IMR-90 (cell line): ENCODE results near the gene SDCCAG8. TPM values are rescaled to one million over a fixed set of nuclear protein-coding genes. Genes with fewer than 3 reads are reported as not detected.

ENCODE experiments used
- ATAC-seq: fragments of 200-7000 bp; cut with Tn5 transposase; 2 replicates; pipeline ENCODE4 v1.9.1; 2020; ENCODE audit warnings: low read depth, mild to moderate bottlenecking, moderate library complexity
- BruUV-seq: library from RNA; stranded (reverse); fragments of 400-500 nt; replicated peaks from 2 replicates; lab custom pipeline; 2021; lab: Mats Ljungman, UMichigan
- CTCF ChIA-PET: fragments of 300-600 bp; formaldehyde crosslinking; extraction: SDS; loops from one replicate; lab custom pipeline; 2021; ENCODE audit warnings: antibody characterized with exemption; lab: Yijun Ruan, JAX
- POLR2A ChIA-PET: fragments of 300-600 bp; sonication (Branson Sonifier 250); formaldehyde crosslinking; loops from one replicate; lab custom pipeline; 2022; ENCODE audit warnings: antibody characterized with exemption; ENCODE audit not compliant: unreplicated experiment; lab: Charles Lee
- DNase-seq: peaks from one replicate; pipeline ENCODE4 v3.0.0; 2013
- H2AFZ ChIP-seq: replicated peaks from 2 replicates; pipeline ENCODE3; 2013; ENCODE audit warnings: low read length, mild to moderate bottlenecking; ENCODE audit not compliant: poor library complexity
- H2AK5ac ChIP-seq: 2 replicates; pipeline ENCODE4 v1.6.1; 2013; ENCODE audit warnings: low read depth, low read length, inconsistent platforms
- H2AK9ac ChIP-seq: replicated peaks from 2 replicates; pipeline ENCODE3; 2013; ENCODE audit warnings: mild to moderate bottlenecking, low read depth, low read length, moderate library complexity; ENCODE audit not compliant: poor library complexity
- H2BK120ac ChIP-seq: 2 replicates; pipeline ENCODE4 v1.6.1; 2013; ENCODE audit warnings: low read depth, low read length, inconsistent platforms
- H2BK15ac ChIP-seq: 3 replicates; pipeline ENCODE4 v1.6.1; 2013; ENCODE audit warnings: low read depth, low read length, inconsistent platforms
- H2BK20ac ChIP-seq: 2 replicates; pipeline ENCODE4 v1.6.1; 2013; ENCODE audit warnings: low read depth, mild to moderate bottlenecking, inconsistent platforms, low read length, moderate library complexity
- H2BK5ac ChIP-seq: 2 replicates; pipeline ENCODE4 v1.6.1; 2013; ENCODE audit warnings: mild to moderate bottlenecking, low read depth, low read length, inconsistent platforms; ENCODE audit not compliant: poor library complexity, severe bottlenecking
- H3K14ac ChIP-seq: replicated peaks from 2 replicates; pipeline ENCODE4 v1.6.1; 2013; ENCODE audit warnings: low read depth, low read length, inconsistent platforms
- H3K18ac ChIP-seq: 2 replicates; pipeline ENCODE4 v1.6.1; 2013; ENCODE audit warnings: low read depth, low read length, control low read depth
- H3K23ac ChIP-seq: 2 replicates; pipeline ENCODE4 v1.6.1; 2013; ENCODE audit warnings: low read depth, low read length, inconsistent platforms
- H3K27ac ChIP-seq: 2 replicates; pipeline ENCODE4 v1.5.1; 2013; ENCODE audit warnings: mild to moderate bottlenecking, control low read depth, low read length; ENCODE audit not compliant: insufficient read depth
- H3K27me3 ChIP-seq: 2 replicates; pipeline ENCODE4 v1.6.1; 2013; ENCODE audit warnings: low read length; ENCODE audit not compliant: control insufficient read depth, insufficient read depth
- H3K36me3 ChIP-seq: 2 replicates; pipeline ENCODE4 v1.6.1; 2013; ENCODE audit warnings: low read length, mixed read lengths; ENCODE audit not compliant: control insufficient read depth, insufficient read depth
- H3K4ac ChIP-seq: 2 replicates; pipeline ENCODE4 v1.6.1; 2013; ENCODE audit warnings: low read depth, low read length, inconsistent platforms
- H3K4me1 ChIP-seq: 2 replicates; pipeline ENCODE4 v1.6.1; 2013; ENCODE audit warnings: low read length, mixed read lengths; ENCODE audit not compliant: control insufficient read depth, insufficient read depth
- H3K4me2 ChIP-seq: 2 replicates; pipeline ENCODE4 v1.6.1; 2013; ENCODE audit warnings: low read depth, mild to moderate bottlenecking, control low read depth, low read length, moderate library complexity
- H3K4me3 ChIP-seq: 2 replicates; pipeline ENCODE4 v1.5.1; 2013; ENCODE audit warnings: low read depth, mild to moderate bottlenecking, control low read depth, low read length, moderate library complexity; ENCODE audit not compliant: insufficient read depth
- H3K56ac ChIP-seq: 2 replicates; pipeline ENCODE4 v1.6.1; 2013; ENCODE audit warnings: low read length, inconsistent platforms; ENCODE audit not compliant: insufficient read depth; ENCODE audit errors: extremely low read depth
- H3K79me1 ChIP-seq, 2 experiments: 2 replicates each; pipeline ENCODE4 v1.6.1; 2013; ENCODE audit warnings: low read length in 2 of 2, inconsistent platforms in 1 of 2, low read depth in 1 of 2
- H3K9ac ChIP-seq: 2 replicates; pipeline ENCODE4 v1.6.1; 2013; ENCODE audit warnings: low read depth, low read length, control low read depth
- H3K9me1 ChIP-seq: 2 replicates; pipeline ENCODE4 v1.6.1; 2013; ENCODE audit warnings: low read length, inconsistent platforms; ENCODE audit not compliant: insufficient read depth
- H3K9me3 ChIP-seq: 2 replicates; pipeline ENCODE4 v1.6.1; 2013; ENCODE audit warnings: low read length; ENCODE audit not compliant: control insufficient read depth, insufficient read depth
- H4K20me1 ChIP-seq: 2 replicates; pipeline ENCODE4 v1.6.1; 2013; ENCODE audit warnings: low read length, inconsistent platforms; ENCODE audit not compliant: insufficient read depth
- H4K5ac ChIP-seq: 2 replicates; pipeline ENCODE4 v1.6.1; 2013; ENCODE audit warnings: mild to moderate bottlenecking, low read depth, low read length, control low read depth
- H4K8ac ChIP-seq, 2 experiments: 2 replicates each; pipeline ENCODE4 v1.6.1; 2013; ENCODE audit warnings: low read depth in 2 of 2, low read length in 2 of 2, control low read depth in 1 of 2, inconsistent platforms in 1 of 2
- H4K91ac ChIP-seq: 2 replicates; pipeline ENCODE4 v1.6.1; 2013; ENCODE audit warnings: low read depth, low read length, inconsistent platforms; ENCODE audit not compliant: insufficient read depth
- BHLHE40 ChIP-seq: fragments of 150-350 bp; IDR thresholded peaks from 2 replicates; pipeline ENCODE4 v1.6.1; 2016; ENCODE audit warnings: mild to moderate bottlenecking, low read depth, low read length
- CEBPB ChIP-seq: IDR thresholded peaks from 2 replicates; pipeline ENCODE4 v1.6.1; 2012; ENCODE audit warnings: low read depth, low read length, improper control_type of control experiment
- CHD1 ChIP-seq: IDR thresholded peaks from 2 replicates; pipeline ENCODE4 v1.6.1; 2012; ENCODE audit warnings: low read depth, low read length, improper control_type of control experiment
- CTCF ChIP-seq: conservative IDR thresholded peaks from 2 replicates; pipeline ENCODE4 v1.5.1; 2012; ENCODE audit warnings: mild to moderate bottlenecking, low read depth, low read length, improper control_type of control experiment
- FOS ChIP-seq: fragments of 150-350 bp; IDR thresholded peaks from 2 replicates; pipeline ENCODE4 v1.6.1; 2016; ENCODE audit warnings: low read depth, low read length
- MAFK ChIP-seq: IDR thresholded peaks from 2 replicates; pipeline ENCODE4 v1.6.1; 2012; ENCODE audit warnings: low read depth, low read length, improper control_type of control experiment
- MAZ ChIP-seq: IDR thresholded peaks from 2 replicates; pipeline ENCODE4 v1.6.1; 2012; ENCODE audit warnings: low read depth, mild to moderate bottlenecking, low read length, improper control_type of control experiment, moderate library complexity, borderline replicate concordance
- MXI1 ChIP-seq: IDR thresholded peaks from 2 replicates; pipeline ENCODE4 v1.6.1; 2012; ENCODE audit warnings: low read depth, mild to moderate bottlenecking, low read length, moderate library complexity, borderline replicate concordance
- NFE2L2 ChIP-seq: fragments of 150-350 bp; IDR thresholded peaks from 2 replicates; pipeline ENCODE4 v1.6.1; 2016; ENCODE audit warnings: low read depth, mild to moderate bottlenecking, low read length
- RAD21 ChIP-seq: IDR thresholded peaks from 2 replicates; pipeline ENCODE4 v1.6.1; 2012; ENCODE audit warnings: low read length, improper control_type of control experiment
- RCOR1 ChIP-seq: IDR thresholded peaks from 2 replicates; pipeline ENCODE4 v1.6.1; 2012; ENCODE audit warnings: mild to moderate bottlenecking, low read length, improper control_type of control experiment; ENCODE audit not compliant: insufficient replicate concordance
- RFX5 ChIP-seq: IDR thresholded peaks from 2 replicates; pipeline ENCODE4 v1.8.0; 2012; ENCODE audit warnings: low read depth, mild to moderate bottlenecking, low read length, moderate library complexity
- SMC3 ChIP-seq: fragments of 150-350 bp; IDR thresholded peaks from 2 replicates; pipeline ENCODE4 v1.6.1; 2016; ENCODE audit warnings: low read depth, mild to moderate bottlenecking, antibody characterized with exemption, low read length, moderate library complexity
- USF2 ChIP-seq: fragments of 150-350 bp; IDR thresholded peaks from 2 replicates; pipeline ENCODE4 v1.6.1; 2017; ENCODE audit warnings: mild to moderate bottlenecking, antibody characterized with exemption, low read length, low read depth
- WGBS, 2 experiments: methylation state at CpG; one replicate each; pipeline versions ENCODE4 v1.1.5 to v1.1.7; 2013; ENCODE audit warnings: missing lambda C conversion rate in 2 of 2; ENCODE audit not compliant: insufficient read length in 1 of 2; ENCODE audit errors: extremely low coverage in 2 of 2; 5-methylcytosine and 5-hydroxymethylcytosine counted together
- dilution Hi-C: fragments of 300-500 bp; cut with HindIII; formaldehyde crosslinking; loops from one replicate; pipeline ENCODE4 v1.14.3; 2018; ENCODE audit warnings: low sequenced_read_pairs; ENCODE audit not compliant: unreplicated experiment
- in situ Hi-C: fragments of 300-500 bp; cut with MboI; formaldehyde crosslinking; loops from 3 replicates; pipeline ENCODE4 v1.14.3; 2019; ENCODE audit warnings: low sequenced_read_pairs, inconsistent platforms, mixed read lengths
- intact Hi-C: fragments of 100-400 bp; cut with micrococcal nuclease; formaldehyde crosslinking; loops from 2 replicates; pipeline ENCODE4 v1.10.0; 2022
- polyA plus RNA-seq, 3 experiments: library from polyadenylated mRNA; depleted of rRNA; stranded (reverse); fragments of >200 nt; gene quantifications; 2 replicates each; pipeline ENCODE4 v1.2.3, GENCODE V29; 2012; ENCODE audit warnings: low replicate concordance in 1 of 3
- total RNA-seq: library from RNA; depleted of rRNA; stranded (reverse); fragments of >200 nt; gene quantifications from 2 replicates; pipeline ENCODE4 v1.2.3, GENCODE V29; 2012
- TF ChIP-seq, protein P1 (sequence below): fragments of 150-350 bp; IDR thresholded peaks from 2 replicates; pipeline ENCODE4 v1.6.1; 2016; ENCODE audit warnings: low read depth, mild to moderate bottlenecking, low read length, moderate library complexity, borderline replicate concordance

Gene SDCCAG8
- total and polyA plus RNA-seq, 2 of the 4 experiments (the other 2 are of a cell fraction) = 25.2 to 46.8 TPM

DNA sequence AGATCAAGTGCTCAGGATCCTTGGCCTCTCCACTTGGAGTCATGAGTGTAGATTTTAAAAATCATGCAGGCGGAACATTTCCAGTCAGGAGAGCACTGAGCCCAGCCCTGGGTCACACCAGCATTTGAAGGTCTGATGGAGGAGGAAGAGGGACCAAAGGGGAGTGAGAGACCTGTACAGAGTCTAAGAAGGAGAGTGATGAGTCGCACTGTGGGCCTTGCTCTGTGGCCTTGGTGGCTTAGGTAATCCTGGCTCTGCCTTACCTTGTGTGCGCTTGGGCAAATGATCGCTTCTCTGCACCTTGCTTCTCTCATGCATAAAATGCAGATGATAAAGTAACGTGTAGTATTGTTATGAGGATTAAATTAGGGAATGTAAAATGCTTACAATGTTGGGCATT lies 225.3 kb downstream of the SDCCAG8 start:
- no peaks in the 10 kb centered on the region for H3K9me1 ChIP-seq
- BruUV-seq = no TSS peak
- CTCF ChIA-PET = no interaction called here
- no peak overlapping the region for H2AFZ ChIP-seq
- no peak overlapping the region for H3K18ac ChIP-seq
- H2AK9ac ChIP-seq = no peak overlapping the region
- H2BK5ac ChIP-seq = no peak overlapping the region
- H3K4me2 ChIP-seq = no peak overlapping the region
- H2BK120ac ChIP-seq = no peak overlapping the region
- no peak overlapping the region for H3K4ac ChIP-seq
- H2AK5ac ChIP-seq = no peak overlapping the region
- H4K20me1 ChIP-seq = no peaks in the 10 kb centered on the region
- no peak overlapping the region for H3K27ac ChIP-seq
- H3K4me3 ChIP-seq = no peak overlapping the region
- H3K14ac ChIP-seq = no peak overlapping the region
- no peak overlapping the region for H4K5ac ChIP-seq
- POLR2A ChIA-PET = no interaction called here
- no peak overlapping the region for H2BK20ac ChIP-seq
- no peaks in the 10 kb centered on the region for H3K27me3 ChIP-seq
- no peak for DNase-seq
- in situ Hi-C loops = loop anchor here (25.0 kb wide), 1 partner anchor 806 kb away; no protein-coding TSS in a partner anchor
- peaks cover 2% of the 10 kb centered on the region; the same call in 1 of the 2 replicates for H3K4me1 ChIP-seq
- H4K8ac ChIP-seq = no peak overlapping the region
- no peaks in the 10 kb centered on the region; the same call in 1 of the 2 replicates for H3K36me3 ChIP-seq
- H2BK15ac ChIP-seq = no peak overlapping the region
- TF ChIP-seq MAZ (no peak), NFE2L2 (no peak), MAFK (no peak), FOS (no peak), RFX5 (no peak), CTCF (no peak), CHD1 (no peak), SMC3 (no peak), BHLHE40 (no peak), CEBPB (no peak), MXI1 (no peak), USF2 (no peak), RCOR1 (no peak), RAD21 (no peak)
- TF ChIP-seq, protein P1, sequence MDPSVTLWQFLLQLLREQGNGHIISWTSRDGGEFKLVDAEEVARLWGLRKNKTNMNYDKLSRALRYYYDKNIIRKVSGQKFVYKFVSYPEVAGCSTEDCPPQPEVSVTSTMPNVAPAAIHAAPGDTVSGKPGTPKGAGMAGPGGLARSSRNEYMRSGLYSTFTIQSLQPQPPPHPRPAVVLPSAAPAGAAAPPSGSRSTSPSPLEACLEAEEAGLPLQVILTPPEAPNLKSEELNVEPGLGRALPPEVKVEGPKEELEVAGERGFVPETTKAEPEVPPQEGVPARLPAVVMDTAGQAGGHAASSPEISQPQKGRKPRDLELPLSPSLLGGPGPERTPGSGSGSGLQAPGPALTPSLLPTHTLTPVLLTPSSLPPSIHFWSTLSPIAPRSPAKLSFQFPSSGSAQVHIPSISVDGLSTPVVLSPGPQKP = no peak
- no peak overlapping the region for H3K9ac ChIP-seq
- no peaks in the 10 kb centered on the region for H3K9me3 ChIP-seq
- WGBS, 2 experiments = 92 to 100% methylated on average over 1 to 2 of the region's 5 CpGs
- no peak overlapping the region for H4K91ac ChIP-seq
- H3K23ac ChIP-seq = no peak overlapping the region
- ATAC-seq = no peak
- no peak overlapping the region for H3K56ac ChIP-seq
- no peaks in the 10 kb centered on the region; a peak in 1 of 4 replicates for H3K79me1 ChIP-seq
- intact Hi-C loops = no loop called here
- dilution Hi-C loops = no loop called here
